HG03108 (cell line): ENCODE measurements around the gene IGFN1.

Source experiments
- ATAC-seq: cut with Tn5 transposase; IDR thresholded peaks from one replicate; pipeline ENCODE4 v1.9.1; 2021; ENCODE audit warnings: moderate library complexity; ENCODE audit not compliant: unreplicated experiment

Gene IGFN1

GRCh38 chr1:201215531-201216357 lies 25.1 kb downstream of the IGFN1 start:
- no peak for ATAC-seq

- ATAC-seq, result no peak
Observed at GRCh38 chr1:201216395-201217085, 25.9 kb downstream of the IGFN1 start.

GRCh38 chr1:201217146-201217545 lies 26.5 kb downstream of the IGFN1 start:
- ATAC-seq, result no peak

GRCh38 chr1:201217851-201218250 lies 27.2 kb downstream of the IGFN1 start:
- ATAC-seq, result no peak

- ATAC-seq, result no peak
Observed at GRCh38 chr1:201218409-201218808, 27.8 kb downstream of the IGFN1 start.

- ATAC-seq, result no peak
Observed at GRCh38 chr1:201219481-201220387, 29.1 kb downstream of the IGFN1 start.

GRCh38 chr1:201220388-201220715 lies 29.7 kb downstream of the IGFN1 start:
- ATAC-seq, result no peak

- ATAC-seq, result no peak
Observed at GRCh38 chr1:201221201-201221846, 30.7 kb downstream of the IGFN1 start.

- ATAC-seq, result no peak
Observed at GRCh38 chr1:201222125-201222524, 31.5 kb downstream of the IGFN1 start.

GRCh38 chr1:201223852-201224665 lies 33.4 kb downstream of the IGFN1 start:
- no peak for ATAC-seq

GRCh38 chr1:201224666-201225370 lies 34.2 kb downstream of the IGFN1 start:
- ATAC-seq, result no peak

GRCh38 chr1:201226178-201226514 lies 35.5 kb downstream of the IGFN1 start:
- no peak for ATAC-seq

- no peak for ATAC-seq
Observed at GRCh38 chr1:201226859-201227488, 36.4 kb downstream of the IGFN1 start.

GRCh38 chr1:201228011-201228983 lies 37.7 kb downstream of the IGFN1 start:
- ATAC-seq, result no peak

GRCh38 chr1:201229095-201229494 lies 38.5 kb downstream of the IGFN1 start:
- no peak for ATAC-seq

GRCh38 chr1:201229771-201230635 lies 39.4 kb downstream of the IGFN1 start:
- ATAC-seq, result no peak

- ATAC-seq, result no peak
Observed at GRCh38 chr1:201230676-201231075, 40.1 kb downstream of the IGFN1 start.
